Measurements from ENCODE around the gene LY6G5C. TPM values are rescaled to one million over a fixed set of nuclear protein-coding genes. Genes with fewer than 3 reads are reported as not detected.

The LY6G5C gene, protein sequence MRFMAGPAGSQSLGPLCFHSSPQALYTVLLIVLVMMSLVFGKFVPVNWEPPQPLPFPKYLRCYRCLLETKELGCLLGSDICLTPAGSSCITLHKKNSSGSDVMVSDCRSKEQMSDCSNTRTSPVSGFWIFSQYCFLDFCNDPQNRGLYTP
- total RNA-seq = 0.66 and 2.7 TPM in 2 replicates

DNA sequence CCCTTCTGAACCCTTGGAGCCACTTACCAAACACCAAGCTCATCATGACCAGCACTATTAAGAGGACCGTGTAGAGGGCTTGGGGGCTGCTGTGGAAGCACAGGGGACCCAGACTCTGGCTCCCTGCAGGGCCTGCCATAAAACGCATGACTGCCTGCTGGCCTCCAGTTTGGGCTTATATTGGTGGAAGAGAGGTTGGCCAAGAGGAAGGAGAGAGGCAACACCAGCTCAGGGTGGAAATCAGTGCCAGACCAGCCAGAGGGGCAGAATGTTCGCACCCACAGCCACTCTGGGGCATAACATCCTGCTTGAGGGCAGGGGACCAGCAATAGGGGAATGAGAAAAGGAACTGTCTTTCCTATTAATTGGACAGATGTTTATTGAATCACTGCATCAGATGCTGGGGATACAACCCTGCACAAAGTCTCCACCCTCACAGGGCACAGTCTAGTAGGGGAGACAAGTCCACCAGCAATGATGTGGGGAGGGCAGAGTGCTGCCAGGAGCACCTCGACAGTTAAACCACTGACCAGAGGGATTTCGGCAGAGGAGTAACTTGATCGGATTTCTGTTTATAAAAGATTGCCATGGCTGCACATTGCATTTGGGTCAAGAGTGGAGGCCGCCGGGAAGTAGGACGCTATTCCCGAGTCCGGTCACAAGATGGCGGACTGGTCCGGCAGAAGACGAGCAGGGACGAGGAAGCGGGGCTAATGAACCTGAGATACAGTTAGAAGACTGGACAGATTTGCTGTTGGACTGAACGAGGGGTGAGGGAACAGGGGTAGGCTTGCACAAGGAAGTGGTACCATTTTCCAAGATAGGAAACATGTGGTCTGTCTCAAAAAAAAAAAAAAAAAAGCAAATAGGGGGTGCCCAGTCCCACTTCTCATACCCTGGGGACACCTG, at the start of gene LY6G5C:
Gene LY6G5C, minus strand, starts transcription at position 842 of the 909 bp plus-strand sequence. Its CDS starts 694 bp downstream, at position 148.

DNA sequence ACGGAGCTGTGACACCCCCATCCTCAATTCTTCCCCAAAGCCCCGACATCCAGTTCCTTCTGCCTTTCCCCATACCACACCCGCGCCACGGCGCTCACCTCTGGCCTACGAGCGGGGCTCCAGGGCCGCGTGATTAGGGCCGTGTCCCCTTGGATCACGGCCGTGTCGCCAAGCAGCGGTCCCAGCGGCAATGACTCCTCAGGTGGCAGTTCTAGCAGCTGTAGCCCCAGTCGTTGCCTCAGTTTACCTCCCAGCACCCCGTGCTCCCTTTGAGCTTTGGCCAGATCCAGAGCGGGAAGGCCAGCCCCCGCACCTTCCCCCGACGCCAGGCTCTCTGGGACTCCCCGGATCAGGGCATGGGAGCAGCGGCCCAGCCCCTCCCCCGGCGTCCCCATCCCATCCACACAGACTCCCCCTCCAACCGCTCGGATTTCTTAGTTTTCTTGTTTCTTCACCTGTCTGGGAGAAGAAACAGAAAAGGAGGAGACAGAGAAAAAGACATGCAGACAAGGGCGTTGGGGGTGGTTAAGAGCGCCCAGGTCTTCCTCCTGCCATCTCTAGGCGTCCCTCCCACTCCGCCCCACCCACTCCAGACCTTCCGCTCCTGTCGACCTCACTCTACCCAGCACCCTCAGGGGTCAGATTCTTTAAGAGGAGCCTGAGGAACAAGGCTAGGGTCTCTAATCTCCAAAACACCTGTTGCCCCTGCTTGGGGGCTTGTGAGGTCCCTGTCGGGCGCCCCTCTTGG, 48.1 kb upstream of the LY6G5C start, which contains the start of gene DDAH2:
Gene DDAH2, minus strand, starts transcription at position 533 of the 748 bp plus-strand sequence. Its CDS starts 138 bp downstream, at position 395.

DNA sequence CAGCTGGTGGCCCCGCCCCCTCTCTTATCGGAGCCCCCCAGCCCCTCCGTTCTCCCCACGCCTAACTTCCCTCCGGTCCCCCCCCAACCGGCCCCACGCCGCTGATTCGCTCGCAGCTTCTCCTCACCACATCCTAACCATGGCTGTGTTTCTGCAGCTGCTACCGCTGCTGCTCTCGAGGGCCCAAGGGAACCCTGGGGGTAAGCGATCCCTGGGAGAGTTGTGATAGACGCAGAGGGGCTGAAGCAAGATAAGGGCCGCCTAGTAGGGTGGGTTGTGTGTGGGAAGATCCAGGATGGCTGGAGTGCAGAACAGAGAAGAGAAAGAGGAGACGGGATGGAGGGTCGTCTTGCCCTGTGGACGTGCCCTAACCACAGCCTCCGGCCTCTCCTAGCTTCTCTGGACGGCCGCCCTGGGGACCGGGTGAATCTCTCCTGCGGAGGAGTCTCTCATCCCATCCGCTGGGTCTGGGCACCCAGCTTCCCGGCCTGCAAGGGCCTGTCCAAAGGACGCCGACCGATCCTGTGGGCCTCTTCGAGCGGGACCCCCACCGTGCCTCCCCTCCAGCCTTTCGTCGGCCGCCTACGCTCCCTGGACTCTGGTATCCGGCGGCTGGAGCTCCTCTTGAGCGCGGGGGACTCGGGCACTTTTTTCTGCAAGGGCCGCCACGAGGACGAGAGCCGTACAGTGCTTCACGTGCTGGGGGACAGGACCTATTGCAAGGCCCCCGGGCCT, 42.5 kb upstream of the LY6G5C start, which contains the start of gene MPIG6B:
Gene MPIG6B, plus strand, starts transcription at position 129 of the 735 bp plus-strand sequence. Its CDS starts 11 bp downstream, at position 140.

DNA sequence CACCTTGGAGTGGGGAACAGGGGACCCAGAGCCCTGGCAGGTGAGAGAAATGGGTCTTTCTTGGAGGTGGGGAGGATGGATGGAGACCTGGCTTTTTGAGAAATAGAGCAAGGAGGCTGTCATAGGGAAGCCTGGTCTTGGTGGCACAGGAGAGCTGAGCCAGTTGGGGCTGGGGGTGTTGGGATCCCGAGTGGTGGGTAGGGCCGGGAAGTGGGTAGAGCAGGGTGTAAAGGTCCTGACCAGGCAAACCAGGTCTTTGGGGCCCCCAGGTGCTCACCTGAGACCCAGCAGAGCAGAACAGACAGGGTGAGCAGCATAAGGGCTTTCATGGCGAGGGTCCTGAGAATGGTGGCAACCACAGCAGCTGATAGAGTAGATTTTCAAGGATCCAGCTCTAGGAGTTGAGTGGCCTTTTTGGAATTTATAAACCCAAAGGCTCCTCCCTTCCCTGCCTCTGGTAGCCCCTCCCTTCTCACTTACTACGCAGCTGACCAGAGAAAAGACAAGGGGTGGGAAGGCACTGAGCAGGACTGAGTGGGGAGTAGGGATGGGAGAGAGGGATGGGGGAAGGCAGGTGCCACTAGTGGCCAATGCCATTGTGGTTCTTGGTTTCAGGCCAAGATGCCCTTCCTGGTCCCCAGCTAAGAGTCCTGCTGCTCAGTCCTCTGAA, 40.6 kb upstream of the LY6G5C start, which contains the start of gene LY6G6C:
Gene LY6G6C, minus strand, starts transcription at position 396 of the 670 bp plus-strand sequence. Its CDS starts 67 bp downstream, at position 329.

DNA sequence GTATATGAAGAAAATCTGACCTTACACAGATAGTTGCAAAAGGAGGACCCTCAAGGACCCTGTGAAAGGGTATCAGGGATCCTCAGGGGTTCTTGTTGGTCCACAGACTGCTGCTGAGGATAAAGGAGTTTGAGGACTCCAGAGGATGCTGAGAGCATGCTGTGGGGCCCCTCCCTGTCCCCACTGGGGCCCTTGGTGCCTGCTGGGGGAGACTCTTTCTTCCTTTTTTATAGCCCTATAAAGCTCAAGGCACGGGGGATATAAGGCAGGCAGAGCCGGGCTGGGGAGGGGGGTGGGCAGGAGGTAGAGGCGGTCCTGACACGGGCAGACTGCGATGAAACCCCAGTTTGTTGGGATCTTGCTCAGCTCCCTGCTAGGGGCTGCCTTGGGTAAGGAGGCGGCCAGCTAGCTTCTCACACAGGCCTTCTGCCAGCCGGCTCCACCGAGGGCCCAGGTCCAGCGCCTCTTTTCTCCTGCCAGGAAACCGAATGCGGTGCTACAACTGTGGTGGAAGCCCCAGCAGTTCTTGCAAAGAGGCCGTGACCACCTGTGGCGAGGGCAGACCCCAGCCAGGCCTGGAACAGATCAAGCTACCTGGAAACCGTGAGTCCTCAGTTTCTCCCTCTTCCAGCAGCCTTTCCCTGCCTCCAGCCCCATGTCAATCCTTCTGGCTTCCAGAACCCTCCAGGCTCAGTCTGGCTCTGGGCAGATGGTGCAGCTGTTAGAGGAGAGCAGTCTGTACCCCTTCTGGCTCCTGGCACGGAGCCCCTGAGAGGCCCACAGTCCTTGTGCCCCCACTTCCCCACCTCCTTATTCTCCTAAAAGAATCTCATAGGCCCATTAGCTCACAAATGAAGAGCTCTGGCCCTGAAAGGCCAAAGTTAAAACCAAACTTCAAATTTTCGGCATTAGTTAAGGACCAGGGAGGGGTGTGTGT, 34.4 kb upstream of the LY6G5C start, which contains the start of gene LY6G6D:
Gene LY6G6D, plus strand, starts transcription at position 327 of the 937 bp plus-strand sequence. Its CDS starts 8 bp downstream, at position 335.

DNA sequence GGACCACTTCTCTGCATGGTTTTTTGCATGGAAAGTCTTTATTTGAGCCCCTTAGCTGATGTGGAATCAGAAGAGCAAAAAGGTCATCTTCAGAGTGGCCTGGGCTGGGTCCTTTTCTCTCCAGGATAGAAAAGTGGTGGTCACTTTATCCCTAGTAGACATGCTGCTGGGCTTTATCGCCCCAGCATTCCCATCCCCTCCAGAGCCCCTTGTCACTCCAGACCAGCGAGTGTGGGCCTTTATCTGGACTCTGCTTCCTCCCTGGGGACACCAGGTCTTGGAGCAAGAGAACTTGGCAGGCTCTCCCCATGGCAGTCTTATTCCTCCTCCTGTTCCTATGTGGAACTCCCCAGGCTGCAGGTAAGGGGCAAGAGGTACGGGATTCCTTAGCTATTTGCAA, 25.7 kb upstream of the LY6G5C start, which contains the start of gene LY6G6F:
Gene LY6G6F, plus strand, starts transcription at position 268 of the 400 bp plus-strand sequence. Its CDS starts 41 bp downstream, at position 309.

DNA sequence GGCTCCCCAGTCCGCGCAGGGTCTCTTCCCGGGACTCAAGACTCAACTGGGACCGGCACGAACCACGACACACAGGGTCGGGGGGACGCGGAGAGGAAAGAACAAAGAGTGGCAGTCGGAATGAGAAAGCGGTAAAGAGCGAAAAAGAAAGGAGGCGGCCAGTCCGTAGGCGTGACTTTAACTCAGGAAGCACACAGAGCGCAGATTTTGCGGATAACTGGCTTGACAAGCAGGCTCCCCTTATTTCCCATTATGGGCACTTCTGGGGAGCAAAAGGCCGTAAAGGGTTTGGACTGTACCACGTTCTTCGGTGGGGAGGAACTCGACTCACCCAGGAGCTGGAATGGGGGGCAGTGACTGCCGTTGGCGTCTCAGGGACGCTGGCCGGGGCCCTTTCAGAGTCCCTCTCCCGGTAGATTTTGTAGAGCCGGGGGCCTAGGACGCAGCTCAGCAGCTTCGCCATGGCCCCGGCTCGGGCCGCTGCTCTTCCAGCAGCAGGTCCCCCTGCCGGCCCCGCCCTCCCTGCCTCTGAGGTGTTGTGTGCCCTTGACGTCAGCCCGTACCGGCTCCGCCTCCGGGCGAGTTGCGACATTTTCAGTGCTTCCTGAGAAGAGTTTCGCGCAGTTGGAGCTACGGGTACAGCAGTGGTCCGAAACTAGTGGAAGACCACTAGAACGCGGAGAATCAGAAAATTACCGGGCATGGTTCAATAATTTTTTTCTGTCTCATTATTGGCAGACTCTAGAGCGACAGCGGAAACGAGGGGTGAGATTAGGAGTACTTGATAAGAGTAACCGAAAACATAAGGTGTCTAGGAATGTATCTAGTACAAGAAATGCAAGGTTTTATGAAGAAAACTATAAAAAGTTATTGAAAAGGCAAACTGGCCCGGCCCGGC, 22.2 kb upstream of the LY6G5C start, which contains the start of gene ABHD16A:
Gene ABHD16A, minus strand, starts transcription at position 506 of the 898 bp plus-strand sequence. Its CDS starts 43 bp downstream, at position 463.

DNA sequence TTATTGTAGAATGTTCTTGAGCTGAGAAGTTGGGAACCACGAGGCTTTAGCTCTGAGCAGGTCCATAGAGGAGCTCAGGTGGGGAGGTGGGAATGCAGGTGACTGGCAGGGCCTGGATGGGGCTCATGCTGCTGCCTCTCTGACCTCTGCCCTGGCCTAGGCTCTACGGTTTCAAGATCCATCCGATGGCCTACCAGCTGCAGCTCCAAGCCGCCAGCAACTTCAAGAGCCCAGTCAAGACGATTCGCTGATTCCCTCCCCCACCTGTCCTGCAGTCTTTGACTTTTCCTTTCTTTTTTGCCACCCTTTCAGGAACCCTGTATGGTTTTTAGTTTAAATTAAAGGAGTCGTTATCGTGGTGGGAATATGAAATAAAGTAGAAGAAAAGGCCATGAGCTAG, 11.2 kb downstream of the LY6G5C start, which contains the start of gene LY6G5B:
Gene LY6G5B, plus strand, starts transcription at position 301 of the 400 bp plus-strand sequence. CDS start 975 bp downstream, outside the sequence.

DNA sequence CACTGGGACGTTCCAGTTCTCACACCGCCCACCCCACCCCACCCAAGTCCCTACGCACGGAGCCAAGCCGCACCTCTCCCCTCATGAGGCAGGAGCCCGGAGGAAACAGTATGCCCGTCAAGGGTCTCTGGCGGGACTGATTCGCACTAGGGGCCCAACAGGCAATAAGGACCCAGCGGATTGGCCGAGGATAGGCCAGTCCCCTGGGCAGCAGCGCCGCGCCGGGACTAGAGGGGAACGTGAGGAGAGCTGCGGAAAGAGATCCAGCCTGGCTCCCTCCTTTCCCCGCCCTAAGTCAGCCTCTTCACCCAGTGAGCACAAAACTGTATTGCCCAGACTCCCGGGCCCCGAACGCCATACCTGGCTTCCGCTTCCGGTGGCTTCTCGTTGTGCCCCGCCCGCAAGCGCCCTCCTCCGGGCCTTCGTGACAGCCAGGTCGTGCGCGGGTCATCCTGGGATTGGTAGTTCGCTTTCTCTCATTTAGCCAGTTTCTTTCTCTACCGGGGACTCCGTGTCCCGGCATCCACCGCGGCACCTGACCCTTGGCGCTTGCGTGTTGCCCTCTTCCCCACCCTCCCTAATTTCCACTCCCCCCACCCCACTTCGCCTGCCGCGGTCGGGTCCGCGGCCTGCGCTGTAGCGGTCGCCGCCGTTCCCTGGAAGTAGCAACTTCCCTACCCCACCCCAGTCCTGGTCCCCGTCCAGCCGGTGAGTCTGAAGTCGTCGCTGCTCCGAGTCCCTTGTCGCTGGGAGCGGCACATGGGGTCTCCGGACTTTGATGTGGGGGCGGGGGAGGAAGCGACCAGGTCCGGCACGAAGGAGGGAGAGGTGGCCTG, 15.1 kb downstream of the LY6G5C start, which contains the start of gene CSNK2B:
Gene CSNK2B, plus strand, starts transcription at position 580 of the 836 bp plus-strand sequence. CDS start 752 bp downstream, outside the sequence.

DNA sequence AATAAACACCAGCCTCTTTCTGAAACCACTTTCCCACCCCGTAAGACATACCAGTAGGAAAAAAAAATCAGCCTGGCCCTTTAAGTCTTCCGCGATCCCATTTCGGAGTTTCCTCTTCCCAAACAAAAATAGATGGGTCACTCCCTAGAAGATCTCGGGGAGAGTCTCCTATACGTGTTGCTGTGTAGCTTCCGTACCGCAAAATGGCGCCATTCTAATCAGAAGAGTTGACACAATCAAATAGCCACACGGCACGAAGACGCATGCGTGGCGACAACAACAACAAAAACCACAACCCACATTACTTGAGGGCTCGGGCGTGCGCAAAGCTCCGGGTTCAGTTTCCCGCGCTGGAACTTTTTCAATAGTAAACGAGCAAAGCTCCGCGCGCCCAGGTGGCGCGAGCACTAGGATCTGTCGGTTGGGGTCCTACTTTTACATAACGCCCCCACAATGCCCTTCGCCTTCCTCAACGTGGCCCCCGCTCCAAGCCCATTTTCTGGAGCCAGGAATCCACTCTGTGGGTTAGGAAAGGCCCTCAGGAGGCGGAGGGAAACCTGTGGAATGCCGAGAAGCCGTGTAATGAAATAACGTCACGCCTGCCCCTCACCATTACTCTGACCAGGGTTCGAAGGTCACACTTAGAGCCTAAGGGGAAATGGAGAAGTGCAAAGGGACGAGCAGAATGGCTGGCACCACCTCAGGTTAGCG, 15.9 kb downstream of the LY6G5C start, which contains the start of gene GPANK1:
Gene GPANK1, minus strand, starts transcription at position 208 of the 711 bp plus-strand sequence. CDS start 519 bp downstream, outside the sequence.

DNA sequence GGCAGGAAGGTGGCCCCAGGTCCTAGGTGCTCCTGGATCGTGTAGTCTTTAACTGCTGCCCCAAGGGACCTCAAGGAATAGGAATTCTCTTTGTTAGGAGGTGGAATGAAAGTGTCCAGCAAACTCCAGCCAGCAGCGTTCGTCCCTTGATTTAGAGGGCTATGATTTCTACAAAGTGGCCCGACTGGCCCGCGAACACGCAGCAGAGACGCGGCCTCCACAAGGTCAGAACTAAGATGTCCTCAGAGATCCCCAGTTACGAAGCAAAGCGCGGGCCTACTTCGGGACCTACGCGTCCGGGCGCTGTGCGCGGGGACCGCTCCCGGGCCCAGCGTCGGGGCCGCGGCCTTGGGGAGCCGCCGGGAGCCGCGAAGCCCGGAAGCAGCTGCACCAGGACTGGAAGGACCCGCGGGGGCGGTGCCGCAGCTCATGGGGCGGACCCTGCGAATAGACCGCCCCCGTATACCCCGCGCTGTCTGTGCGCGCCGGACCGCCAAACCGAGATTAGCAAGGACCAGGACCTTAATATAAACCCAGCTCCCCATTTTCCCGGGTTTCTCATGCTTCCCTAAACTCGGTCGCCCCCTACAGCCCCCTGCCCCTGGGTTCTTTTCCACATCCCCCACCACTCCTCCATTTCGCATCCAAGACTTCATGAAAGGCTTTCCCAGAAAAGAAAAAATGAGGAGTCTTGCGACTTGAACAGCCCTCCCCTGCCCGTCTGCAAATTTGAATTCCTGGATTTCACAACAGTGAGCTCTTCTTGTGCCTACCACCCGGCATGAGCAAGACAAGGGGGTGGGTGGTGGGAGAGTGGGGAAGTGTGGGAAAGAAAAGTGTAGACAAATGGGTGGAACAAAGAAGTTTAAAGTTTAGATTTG, 20.2 kb downstream of the LY6G5C start, which contains the start of gene C6orf47:
Gene C6orf47, minus strand, starts transcription at position 398 of the 881 bp plus-strand sequence. CDS start 831 bp downstream, outside the sequence.

DNA sequence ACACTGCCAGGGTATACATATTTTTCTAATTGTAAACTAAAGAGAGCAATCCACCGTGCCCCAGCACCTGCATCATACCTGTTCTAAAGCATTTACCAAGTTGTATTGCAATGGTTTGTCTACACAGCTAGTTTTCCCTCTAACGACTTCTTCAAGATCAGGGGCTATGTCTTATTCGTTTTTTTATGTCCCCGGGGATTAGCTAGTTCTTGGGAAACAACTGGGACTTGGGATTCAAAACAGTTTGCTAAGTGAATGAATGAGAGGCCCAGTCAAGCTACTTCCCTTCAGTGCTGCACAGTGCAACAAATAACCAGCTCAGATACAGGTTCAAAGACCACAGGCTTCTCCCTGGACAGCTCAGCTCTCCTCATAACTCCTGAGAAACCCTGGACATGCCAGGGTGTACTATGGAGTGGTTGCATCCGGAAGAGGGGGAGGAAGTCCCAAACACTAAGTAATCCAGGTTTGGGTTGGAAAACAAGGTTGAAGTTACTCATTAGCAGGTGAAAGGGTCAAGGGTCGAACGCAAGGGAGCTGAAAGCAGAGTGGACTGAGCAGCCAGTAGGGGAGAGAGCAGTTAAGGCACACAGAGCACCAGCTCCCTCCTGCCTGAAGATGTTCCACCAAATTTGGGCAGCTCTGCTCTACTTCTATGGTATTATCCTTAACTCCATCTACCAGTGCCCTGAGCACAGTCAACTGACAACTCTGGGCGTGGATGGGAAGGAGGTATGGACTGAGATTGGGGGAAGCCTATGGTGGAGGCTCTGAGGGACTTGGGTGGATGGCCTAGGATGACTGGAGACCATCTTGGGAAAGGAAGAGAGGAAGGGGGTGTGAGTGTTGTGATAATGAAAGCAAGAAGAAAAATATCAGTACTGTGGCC, 25.3 kb downstream of the LY6G5C start, which contains the start of gene APOM:
Gene APOM, plus strand, starts transcription at position 546 of the 889 bp plus-strand sequence. Its CDS starts 73 bp downstream, at position 619.

